K562 (cell line): ENCODE data around the gene EBI3. TPM values are rescaled to one million over a fixed set of nuclear protein-coding genes. Genes with fewer than 3 reads are reported as not detected.
A peak's percentile ranks its signal among the peaks of the same experiment; 100 is the strongest.

ENCODE experiments used
- BRCA1 ChIP-seq, 2 experiments: fragments of 450-650 bp in 1 of 2; sonication (generic) in 1 of 2; formaldehyde crosslinking in 1 of 2; IDR thresholded peaks; 2 replicates each; pipeline versions ENCODE4 v1.5.0 to v1.6.1; 2017 to 2020; ENCODE audit warnings: mild to moderate bottlenecking in 1 of 2, missing genetic modification reagents in 1 of 2
- CREB5 ChIP-seq: fragments of 250-450 bp; sonication (Bioruptor Pico); IDR thresholded peaks from 2 replicates; pipeline ENCODE4 v1.5.0; 2020; ENCODE audit warnings: mild to moderate bottlenecking
- CUX1 ChIP-seq: fragments of 200-800 bp; sonication (Bioruptor generic); IDR thresholded peaks from 2 replicates; pipeline ENCODE4 v1.6.1; 2016; ENCODE audit warnings: missing genetic modification characterization, missing compliant biosample characterization
- GMEB1 ChIP-seq: fragments of 250-450 bp; sonication (Bioruptor Pico); IDR thresholded peaks from 2 replicates; pipeline ENCODE4 v1.4.0; 2020; ENCODE audit warnings: mild to moderate bottlenecking
- POLR2AphosphoS5 ChIP-seq: IDR thresholded peaks from 2 replicates; pipeline ENCODE4 v1.6.1; 2011; ENCODE audit warnings: mild to moderate bottlenecking, low read depth, low read length, moderate library complexity; ENCODE audit not compliant: control insufficient read depth, insufficient read depth
- ZBTB40 ChIP-seq, 2 experiments: fragments of 450-650 bp in 1 of 2; sonication (generic) in 1 of 2; formaldehyde crosslinking in 1 of 2; IDR thresholded peaks; 2 replicates each; pipeline versions ENCODE4 v1.7.1 to v1.9.0; 2016 to 2022; ENCODE audit warnings: inconsistent platforms in 1 of 2, mild to moderate bottlenecking in 1 of 2, missing genetic modification reagents in 1 of 2
- ZBTB7A ChIP-seq: IDR thresholded peaks from 2 replicates; pipeline ENCODE4 v1.6.1; 2011; ENCODE audit warnings: low read depth, mild to moderate bottlenecking, low read length, moderate library complexity, borderline replicate concordance; ENCODE audit not compliant: control insufficient read depth
- polyA plus RNA-seq, 8 experiments: library from polyadenylated mRNA; depleted of rRNA in 4 of 8; stranded (reverse) in 5 of 8; unstranded in 3 of 8; fragments of >200 nt; fragmentation: Nextera tagmentation in 2 of 8; fragmentation: Illumina TruSeq in 1 of 8; extraction: Ambion mirVana in 2 of 8; extraction: Trizol in 1 of 8; gene quantifications; 2 replicates each; pipeline versions ENCODE4 v1.2.1 to v1.2.3, GENCODE V29; 2011 to 2014; ENCODE audit warnings: inconsistent platforms in 1 of 8, missing spikeins in 1 of 8
- total RNA-seq, 7 experiments: library from RNA; depleted of rRNA in 6 of 7; stranded (reverse); fragments of >200 nt in 6 of 7; fragmentation: Illumina TruSeq in 2 of 7; extraction: Trizol in 2 of 7; gene quantifications; 2 replicates each; pipeline versions ENCODE4 v1.2.1 to v1.2.3, GENCODE V29; 2011 to 2021; ENCODE audit warnings: low replicate concordance in 1 of 7

Gene EBI3
- total and polyA plus RNA-seq, 9 of the 15 experiments (the other 6 are each of a cell fraction or from before 2014, with no cell fraction given), result 0.08 to 0.35 (median 0.22) TPM; not detected in 6

- TF ChIP-seq ZBTB40 (IDR thresholded peaks at IDR 0.05) (no peak), ZBTB40 (CRISPR knock-in tag; IDR thresholded peaks at IDR 0.05) (no peak), ZBTB7A (peak; percentile 99), BRCA1 (IDR thresholded peaks at IDR 0.05) (no peak), BRCA1 (CRISPR knock-in tag; IDR thresholded peaks at IDR 0.05) (no peak), CREB5 (CRISPR knock-in tag) (no peak), CUX1 (CRISPR knock-in tag) (no peak), GMEB1 (CRISPR knock-in tag) (no peak), POLR2AphosphoS5 (no peak)
Measured at GRCh38 chr19:4267101-4267900, 38.0 kb downstream of the EBI3 start (continued).
